ENCODE results near the gene TOMM20.
A peak's percentile ranks its signal among the peaks of the same experiment; 100 is the strongest.

Gene TOMM20

DNA sequence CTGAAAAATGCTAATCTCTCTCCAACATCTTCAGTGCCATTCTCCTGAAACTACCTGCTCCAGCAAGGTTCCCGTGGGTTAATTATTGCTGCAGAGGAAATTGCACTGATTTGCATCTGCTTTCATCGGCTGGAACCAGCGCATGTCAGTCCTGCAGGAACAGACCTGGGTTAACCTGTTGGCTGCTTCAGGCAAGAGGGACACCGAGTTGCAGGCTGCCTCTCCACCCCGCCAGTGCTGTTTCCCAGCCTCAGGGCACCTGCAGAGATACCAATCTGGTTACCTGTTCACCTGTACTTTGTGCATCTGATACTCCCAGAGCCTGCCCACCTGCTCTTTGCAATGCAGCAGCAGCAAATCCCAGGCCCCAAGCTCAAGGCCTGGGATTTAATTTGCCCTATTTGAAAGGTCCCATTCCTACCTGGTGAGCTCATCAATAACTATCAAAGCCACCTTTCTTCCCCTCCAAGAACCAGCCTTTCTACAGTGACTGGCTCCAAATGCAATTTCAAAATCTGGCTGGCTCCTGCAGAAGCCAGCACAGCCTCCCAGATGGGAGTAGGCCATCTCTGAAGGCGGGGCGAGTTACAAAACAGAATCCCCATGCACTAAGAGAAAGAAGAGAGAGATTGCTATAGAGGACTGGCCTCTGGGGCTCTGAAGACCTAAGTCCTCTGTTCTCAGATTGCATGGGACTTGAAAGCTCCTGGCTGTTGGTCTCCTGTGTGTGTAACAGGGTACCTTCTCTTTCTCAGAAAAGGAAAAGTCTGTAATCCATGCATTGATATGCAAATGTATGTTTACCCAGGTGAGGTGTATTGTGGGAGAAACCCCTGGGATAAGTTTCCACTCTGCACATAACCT lies 67.8 kb downstream of the TOMM20 start:
- peak; percentile 58 for DNase-seq (ENCODE audit: low read depth)
